ENCODE measurements around the gene SLN. TPM values are rescaled to one million over a fixed set of nuclear protein-coding genes. Genes with fewer than 3 reads are reported as not detected.

The SLN gene
- total RNA-seq, 1 donor from 2014 or later = not detected

- no peak for DNase-seq (ENCODE audit: extremely low spot score, unreplicated experiment)
- no peak for TF ChIP-seq CTCF (conservative IDR thresholded peaks at IDR 0.05)
- Mint-ChIP-seq H3K27ac (no peak overlapping the region), H3K4me1 (ENCODE audit: unreplicated experiment) (no peaks in the 10 kb centered on the region), H3K27me3 (peaks cover 10% of the 10 kb centered on the region), H3K36me3 (no peaks in the 10 kb centered on the region), H3K9me3 (no peaks in the 10 kb centered on the region), H3K4me3 (no peak overlapping the region)
These were observed 12.2 kb downstream of the SLN start for GRCh38 chr11:107699371-107700285.

GRCh38 chr11:107697291-107697690 is 14.6 kb downstream of the SLN start:
- H3K4me1 Mint-ChIP-seq (ENCODE audit: unreplicated experiment) = no peaks in the 10 kb centered on the region
- DNase-seq (ENCODE audit: extremely low spot score, unreplicated experiment) = no peak
- H3K36me3 Mint-ChIP-seq = no peaks in the 10 kb centered on the region
- no peak overlapping the region for H3K27ac Mint-ChIP-seq
- no peak overlapping the region for H3K4me3 Mint-ChIP-seq
- H3K9me3 Mint-ChIP-seq = no peaks in the 10 kb centered on the region
- peaks cover 10% of the 10 kb centered on the region for H3K27me3 Mint-ChIP-seq
- TF ChIP-seq CTCF (conservative IDR thresholded peaks at IDR 0.05) = no peak

- no peak overlapping the region for H3K27ac Mint-ChIP-seq
- TF ChIP-seq CTCF (conservative IDR thresholded peaks at IDR 0.05) = no peak
- H3K27me3 Mint-ChIP-seq = peaks cover 15% of the 10 kb centered on the region
These were observed 15.7 kb downstream of the SLN start for GRCh38 chr11:107696140-107696539.

GRCh38 chr11:107695446-107695845 is 16.4 kb downstream of the SLN start:
- no peaks in the 10 kb centered on the region for H3K36me3 Mint-ChIP-seq
- no peak for DNase-seq (ENCODE audit: extremely low spot score, unreplicated experiment)
- H3K27me3 Mint-ChIP-seq = peaks cover 16% of the 10 kb centered on the region
- H3K4me3 Mint-ChIP-seq = no peak overlapping the region
- no peak overlapping the region for H3K27ac Mint-ChIP-seq
- no peak for TF ChIP-seq CTCF (conservative IDR thresholded peaks at IDR 0.05)
- no peaks in the 10 kb centered on the region for H3K4me1 Mint-ChIP-seq (ENCODE audit: unreplicated experiment)
- no peaks in the 10 kb centered on the region for H3K9me3 Mint-ChIP-seq

More at GRCh38 chr11:107696140-107696539, 15.7 kb downstream of the SLN start:
- H3K4me1 Mint-ChIP-seq (ENCODE audit: unreplicated experiment) = no peaks in the 10 kb centered on the region
- no peaks in the 10 kb centered on the region for H3K36me3 Mint-ChIP-seq
- no peak for DNase-seq (ENCODE audit: extremely low spot score, unreplicated experiment)
- H3K4me3 Mint-ChIP-seq = no peak overlapping the region
- H3K9me3 Mint-ChIP-seq = no peaks in the 10 kb centered on the region

GRCh38 chr11:107691000-107691750 is 20.7 kb downstream of the SLN start:
- TF ChIP-seq CTCF (conservative IDR thresholded peaks at IDR 0.05) = no peak
- Mint-ChIP-seq H3K9me3 (no peaks in the 10 kb centered on the region), H3K4me1 (ENCODE audit: unreplicated experiment) (no peaks in the 10 kb centered on the region), H3K4me3 (no peak overlapping the region), H3K27ac (no peak overlapping the region), H3K27me3 (peaks cover 10% of the 10 kb centered on the region), H3K36me3 (no peaks in the 10 kb centered on the region)
- no peak for DNase-seq (ENCODE audit: extremely low spot score, unreplicated experiment)
